ENCODE results near the gene MICU1. TPM values are rescaled to one million over a fixed set of nuclear protein-coding genes. Genes with fewer than 3 reads are reported as not detected.

Gene MICU1
- polyA plus RNA-seq, 5 donors, result 50.6 to 67.7 (median 58.6) TPM

Other genes with a start within 250 kb of the MICU1 start
- gene MCU, start 66.1 kb upstream of the MICU1 start, polyA plus RNA-seq (ENCODE audit: insufficient read depth in 1 of 5, insufficient read length in 5 of 5, low replicate concordance in 1 of 5), result 10 to 100 TPM; 30.6 to 50.6 (median 45.1) TPM